Cortex of kidney (tissue), 1 donor: ENCODE measurements around the gene SLC44A2.

Experiments used
- DNase-seq: peaks from one replicate; lab custom pipeline; 2025; lab: John Stamatoyannopoulos, UW

Gene SLC44A2

GRCh38 chr19:10682397-10683063, 57.2 kb downstream of the SLC44A2 start:
- DNase-seq, result no peak

GRCh38 chr19:10683064-10683426, 57.7 kb downstream of the SLC44A2 start:
- no peak for DNase-seq

GRCh38 chr19:10683582-10683981, 58.2 kb downstream of the SLC44A2 start:
- no peak for DNase-seq

GRCh38 chr19:10685210-10685609, 59.9 kb downstream of the SLC44A2 start:
- DNase-seq, result no peak

GRCh38 chr19:10686193-10686592, 60.8 kb downstream of the SLC44A2 start:
- DNase-seq, result no peak

- DNase-seq, result no peak
Measured at GRCh38 chr19:10686661-10687517, 61.5 kb downstream of the SLC44A2 start.

GRCh38 chr19:10687518-10688288, 62.4 kb downstream of the SLC44A2 start:
- DNase-seq, result no peak

- no peak for DNase-seq
Measured at GRCh38 chr19:10688545-10689280, 63.4 kb downstream of the SLC44A2 start.

- no peak for DNase-seq
Measured at GRCh38 chr19:10690341-10690781, 65.0 kb downstream of the SLC44A2 start.

- no peak for DNase-seq
Measured at GRCh38 chr19:10691178-10691881, 66.0 kb downstream of the SLC44A2 start.

GRCh38 chr19:10691883-10692282, 66.5 kb downstream of the SLC44A2 start:
- no peak for DNase-seq

GRCh38 chr19:10692673-10693264, 67.4 kb downstream of the SLC44A2 start:
- DNase-seq, result no peak
